ENCODE measurements around the gene KCTD17.

The KCTD17 gene

GRCh38 chr22:37016134-37016910 lies 35.2 kb upstream of the KCTD17 start:
- Mint-ChIP-seq H3K9me3 (no peaks in the 10 kb centered on the region), H3K36me3 (ENCODE audit: low read depth) (no peaks in the 10 kb centered on the region), H3K4me3 (no peak overlapping the region), H3K27me3 (peaks cover 18% of the 10 kb centered on the region), H3K27ac (no peak overlapping the region), H3K4me1 (ENCODE audit: low read depth) (peaks cover 11% of the 10 kb centered on the region)
- no peak for DNase-seq

- no peaks in the 10 kb centered on the region for H3K36me3 Mint-ChIP-seq (ENCODE audit: low read depth)
- H3K4me1 Mint-ChIP-seq (ENCODE audit: low read depth) = peaks cover 11% of the 10 kb centered on the region
- H3K27me3 Mint-ChIP-seq = peaks cover 23% of the 10 kb centered on the region
- DNase-seq = no peak
- H3K9me3 Mint-ChIP-seq = no peaks in the 10 kb centered on the region
- H3K4me3 Mint-ChIP-seq = no peak overlapping the region
- no peak overlapping the region for H3K27ac Mint-ChIP-seq
These were observed 34.2 kb upstream of the KCTD17 start for GRCh38 chr22:37017356-37017755.

- Mint-ChIP-seq H3K9me3 (no peaks in the 10 kb centered on the region), H3K4me1 (ENCODE audit: low read depth) (peaks cover 11% of the 10 kb centered on the region), H3K4me3 (peak overlapping the region; percentile 73), H3K27ac (no peak overlapping the region), H3K27me3 (peaks cover 23% of the 10 kb centered on the region), H3K36me3 (ENCODE audit: low read depth) (no peaks in the 10 kb centered on the region)
- DNase-seq = no peak
These were observed 33.3 kb upstream of the KCTD17 start for GRCh38 chr22:37018086-37018814.

GRCh38 chr22:37018815-37019308 lies 32.7 kb upstream of the KCTD17 start:
- peaks cover 23% of the 10 kb centered on the region for H3K27me3 Mint-ChIP-seq
- peak overlapping the region; percentile 73 for H3K4me3 Mint-ChIP-seq
- no peaks in the 10 kb centered on the region for H3K9me3 Mint-ChIP-seq
- DNase-seq = no peak
- H3K4me1 Mint-ChIP-seq (ENCODE audit: low read depth) = peaks cover 11% of the 10 kb centered on the region
- no peak overlapping the region for H3K27ac Mint-ChIP-seq
- no peaks in the 10 kb centered on the region for H3K36me3 Mint-ChIP-seq (ENCODE audit: low read depth)

- Mint-ChIP-seq H3K9me3 (no peaks in the 10 kb centered on the region), H3K4me1 (ENCODE audit: low read depth) (peaks cover 11% of the 10 kb centered on the region), H3K36me3 (ENCODE audit: low read depth) (no peaks in the 10 kb centered on the region), H3K27me3 (peaks cover 23% of the 10 kb centered on the region), H3K4me3 (peak within 1 kb of the TSS; percentile 87), H3K27ac (peak within 1 kb of the TSS; percentile 47)
- peak; percentile 67 for DNase-seq
These were observed 32.0 kb upstream of the KCTD17 start, which contains the start of the genes MPST and TST for GRCh38 chr22:37019309-37020191. MPST (plus strand) TSS chr22:37019742; CDS start chr22:37019837, 95 bp downstream. TST (minus strand) TSS chr22:37019447; CDS start chr22:37018732, 715 bp downstream.

GRCh38 chr22:37020192-37020479 lies 31.4 kb upstream of the KCTD17 start:
- H3K9me3 Mint-ChIP-seq = no peaks in the 10 kb centered on the region
- H3K4me1 Mint-ChIP-seq (ENCODE audit: low read depth) = peaks cover 11% of the 10 kb centered on the region
- H3K27ac Mint-ChIP-seq = peak overlapping the region; percentile 47
- no peaks in the 10 kb centered on the region for H3K36me3 Mint-ChIP-seq (ENCODE audit: low read depth)
- no peak for DNase-seq
- H3K4me3 Mint-ChIP-seq = peak overlapping the region; percentile 87
- H3K27me3 Mint-ChIP-seq = peaks cover 23% of the 10 kb centered on the region

GRCh38 chr22:37021041-37021440 lies 30.5 kb upstream of the KCTD17 start:
- no peak overlapping the region for H3K27ac Mint-ChIP-seq
- peaks cover 11% of the 10 kb centered on the region for H3K4me1 Mint-ChIP-seq (ENCODE audit: low read depth)
- no peak for DNase-seq
- H3K27me3 Mint-ChIP-seq = peaks cover 23% of the 10 kb centered on the region
- H3K9me3 Mint-ChIP-seq = no peaks in the 10 kb centered on the region
- no peaks in the 10 kb centered on the region for H3K36me3 Mint-ChIP-seq (ENCODE audit: low read depth)
- no peak overlapping the region for H3K4me3 Mint-ChIP-seq

- Mint-ChIP-seq H3K9me3 (no peaks in the 10 kb centered on the region), H3K4me1 (ENCODE audit: low read depth) (peaks cover 11% of the 10 kb centered on the region), H3K27me3 (peaks cover 23% of the 10 kb centered on the region), H3K4me3 (peak overlapping the region; percentile 29), H3K36me3 (ENCODE audit: low read depth) (peaks cover 2% of the 10 kb centered on the region), H3K27ac (no peak overlapping the region)
- DNase-seq = peak; percentile 66
These were observed 29.6 kb upstream of the KCTD17 start for GRCh38 chr22:37021710-37022482.

GRCh38 chr22:37022483-37023337 lies 28.8 kb upstream of the KCTD17 start:
- no peak for DNase-seq
- Mint-ChIP-seq H3K4me1 (ENCODE audit: low read depth) (peaks cover 11% of the 10 kb centered on the region), H3K4me3 (no peak overlapping the region), H3K27me3 (peaks cover 23% of the 10 kb centered on the region), H3K9me3 (no peaks in the 10 kb centered on the region), H3K36me3 (ENCODE audit: low read depth) (peaks cover 2% of the 10 kb centered on the region), H3K27ac (no peak overlapping the region)

GRCh38 chr22:37023743-37024338 lies 27.7 kb upstream of the KCTD17 start:
- H3K4me3 Mint-ChIP-seq = no peak overlapping the region
- H3K9me3 Mint-ChIP-seq = no peaks in the 10 kb centered on the region
- peaks cover 2% of the 10 kb centered on the region for H3K36me3 Mint-ChIP-seq (ENCODE audit: low read depth)
- peaks cover 20% of the 10 kb centered on the region for H3K27me3 Mint-ChIP-seq
- peaks cover 9% of the 10 kb centered on the region for H3K4me1 Mint-ChIP-seq (ENCODE audit: low read depth)
- no peak for DNase-seq
- no peak overlapping the region for H3K27ac Mint-ChIP-seq

- Mint-ChIP-seq H3K27ac (no peak overlapping the region), H3K27me3 (peaks cover 20% of the 10 kb centered on the region), H3K9me3 (no peaks in the 10 kb centered on the region), H3K4me1 (ENCODE audit: low read depth) (peaks cover 9% of the 10 kb centered on the region), H3K4me3 (no peak overlapping the region), H3K36me3 (ENCODE audit: low read depth) (peaks cover 2% of the 10 kb centered on the region)
- DNase-seq = no peak
These were observed 27.0 kb upstream of the KCTD17 start for GRCh38 chr22:37024339-37025157.

GRCh38 chr22:37025500-37026070 lies 26.0 kb upstream of the KCTD17 start:
- H3K36me3 Mint-ChIP-seq (ENCODE audit: low read depth) = peaks cover 2% of the 10 kb centered on the region
- no peak overlapping the region for H3K27ac Mint-ChIP-seq
- H3K4me1 Mint-ChIP-seq (ENCODE audit: low read depth) = peaks cover 2% of the 10 kb centered on the region
- no peak overlapping the region for H3K4me3 Mint-ChIP-seq
- H3K27me3 Mint-ChIP-seq = peaks cover 11% of the 10 kb centered on the region
- no peaks in the 10 kb centered on the region for H3K9me3 Mint-ChIP-seq
- DNase-seq = no peak

Data from activated T-cell treated with anti-CD3 and anti-CD28 coated beads, Interleukin-2, amount 50 U/mL, for 24 hours (primary cell).